ENCODE results near the gene PNPT1.
A peak's percentile ranks its signal among the peaks of the same experiment; 100 is the strongest.

DNA sequence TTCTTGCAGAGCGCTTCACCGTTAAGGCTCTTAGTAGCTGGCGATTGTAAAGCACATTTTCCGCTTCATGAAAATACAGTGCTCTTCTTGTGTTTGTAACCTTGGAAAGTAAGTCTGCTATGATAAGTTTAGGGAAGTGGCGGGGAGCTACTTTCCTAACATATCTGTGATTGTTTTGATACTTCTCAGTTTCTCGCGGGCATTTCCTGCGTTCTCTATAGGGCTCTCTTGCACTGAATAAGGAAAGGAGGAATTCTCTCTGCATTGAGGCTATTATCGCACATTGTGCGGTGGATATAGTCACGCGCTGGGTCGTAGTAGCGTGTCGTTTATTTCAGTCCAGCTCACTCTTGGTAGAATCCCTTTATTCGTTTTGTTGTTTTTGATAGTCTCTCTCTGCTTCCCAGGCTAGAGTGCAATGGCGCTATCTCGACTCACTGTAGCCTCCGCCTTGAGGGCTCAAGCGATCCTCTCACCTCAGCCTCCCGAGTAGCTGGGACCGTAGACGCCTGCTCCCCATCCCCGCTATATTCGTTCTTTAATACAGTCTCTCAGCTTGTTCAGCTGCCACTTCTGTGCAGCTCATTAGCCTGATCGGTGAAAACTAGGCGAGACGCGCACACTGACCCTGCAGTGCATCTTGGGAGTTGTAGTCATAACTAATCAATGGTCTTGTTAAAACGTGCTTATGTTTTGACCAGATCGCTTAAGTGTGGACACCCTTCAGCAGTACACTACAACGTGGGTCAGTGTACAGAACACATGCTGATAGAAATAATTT lies 75.2 kb downstream of the PNPT1 start:
- TF ChIP-seq, protein P1, sequence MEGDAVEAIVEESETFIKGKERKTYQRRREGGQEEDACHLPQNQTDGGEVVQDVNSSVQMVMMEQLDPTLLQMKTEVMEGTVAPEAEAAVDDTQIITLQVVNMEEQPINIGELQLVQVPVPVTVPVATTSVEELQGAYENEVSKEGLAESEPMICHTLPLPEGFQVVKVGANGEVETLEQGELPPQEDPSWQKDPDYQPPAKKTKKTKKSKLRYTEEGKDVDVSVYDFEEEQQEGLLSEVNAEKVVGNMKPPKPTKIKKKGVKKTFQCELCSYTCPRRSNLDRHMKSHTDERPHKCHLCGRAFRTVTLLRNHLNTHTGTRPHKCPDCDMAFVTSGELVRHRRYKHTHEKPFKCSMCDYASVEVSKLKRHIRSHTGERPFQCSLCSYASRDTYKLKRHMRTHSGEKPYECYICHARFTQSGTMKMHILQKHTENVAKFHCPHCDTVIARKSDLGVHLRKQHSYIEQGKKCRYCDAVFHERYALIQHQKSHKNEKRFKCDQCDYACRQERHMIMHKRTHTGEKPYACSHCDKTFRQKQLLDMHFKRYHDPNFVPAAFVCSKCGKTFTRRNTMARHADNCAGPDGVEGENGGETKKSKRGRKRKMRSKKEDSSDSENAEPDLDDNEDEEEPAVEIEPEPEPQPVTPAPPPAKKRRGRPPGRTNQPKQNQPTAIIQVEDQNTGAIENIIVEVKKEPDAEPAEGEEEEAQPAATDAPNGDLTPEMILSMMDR (IDR thresholded peaks at IDR 0.05; ENCODE audit: poor library complexity, severe bottlenecking), result no peak
- TF ChIP-seq SMC3 (conservative IDR thresholded peaks at IDR 0.05; ENCODE audit: poor library complexity) (no peak), POLR2AphosphoS5 (IDR thresholded peaks at IDR 0.05) (peak; percentile 73), EZH2 (IDR thresholded peaks at IDR 0.05; ENCODE audit: borderline replicate concordance, insufficient read depth, low read length, poor library complexity, severe bottlenecking) (no peak), EP300 (conservative IDR thresholded peaks at IDR 0.05; ENCODE audit: poor library complexity, severe bottlenecking) (no peak), TAF1 (IDR thresholded peaks at IDR 0.05; ENCODE audit: low read depth) (no peak)
- TF ChIP-seq, protein P2, sequence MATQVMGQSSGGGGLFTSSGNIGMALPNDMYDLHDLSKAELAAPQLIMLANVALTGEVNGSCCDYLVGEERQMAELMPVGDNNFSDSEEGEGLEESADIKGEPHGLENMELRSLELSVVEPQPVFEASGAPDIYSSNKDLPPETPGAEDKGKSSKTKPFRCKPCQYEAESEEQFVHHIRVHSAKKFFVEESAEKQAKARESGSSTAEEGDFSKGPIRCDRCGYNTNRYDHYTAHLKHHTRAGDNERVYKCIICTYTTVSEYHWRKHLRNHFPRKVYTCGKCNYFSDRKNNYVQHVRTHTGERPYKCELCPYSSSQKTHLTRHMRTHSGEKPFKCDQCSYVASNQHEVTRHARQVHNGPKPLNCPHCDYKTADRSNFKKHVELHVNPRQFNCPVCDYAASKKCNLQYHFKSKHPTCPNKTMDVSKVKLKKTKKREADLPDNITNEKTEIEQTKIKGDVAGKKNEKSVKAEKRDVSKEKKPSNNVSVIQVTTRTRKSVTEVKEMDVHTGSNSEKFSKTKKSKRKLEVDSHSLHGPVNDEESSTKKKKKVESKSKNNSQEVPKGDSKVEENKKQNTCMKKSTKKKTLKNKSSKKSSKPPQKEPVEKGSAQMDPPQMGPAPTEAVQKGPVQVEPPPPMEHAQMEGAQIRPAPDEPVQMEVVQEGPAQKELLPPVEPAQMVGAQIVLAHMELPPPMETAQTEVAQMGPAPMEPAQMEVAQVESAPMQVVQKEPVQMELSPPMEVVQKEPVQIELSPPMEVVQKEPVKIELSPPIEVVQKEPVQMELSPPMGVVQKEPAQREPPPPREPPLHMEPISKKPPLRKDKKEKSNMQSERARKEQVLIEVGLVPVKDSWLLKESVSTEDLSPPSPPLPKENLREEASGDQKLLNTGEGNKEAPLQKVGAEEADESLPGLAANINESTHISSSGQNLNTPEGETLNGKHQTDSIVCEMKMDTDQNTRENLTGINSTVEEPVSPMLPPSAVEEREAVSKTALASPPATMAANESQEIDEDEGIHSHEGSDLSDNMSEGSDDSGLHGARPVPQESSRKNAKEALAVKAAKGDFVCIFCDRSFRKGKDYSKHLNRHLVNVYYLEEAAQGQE (IDR thresholded peaks at IDR 0.05; ENCODE audit: borderline replicate concordance), result no peak
